ENCODE data around the gene ANKRD65.
"Not testable (repeated sequence)": the region's sequence is repeated elsewhere in the genome, so short reads cannot be mapped to it uniquely, and the experiment has no call there.

The ANKRD65 gene

DNA sequence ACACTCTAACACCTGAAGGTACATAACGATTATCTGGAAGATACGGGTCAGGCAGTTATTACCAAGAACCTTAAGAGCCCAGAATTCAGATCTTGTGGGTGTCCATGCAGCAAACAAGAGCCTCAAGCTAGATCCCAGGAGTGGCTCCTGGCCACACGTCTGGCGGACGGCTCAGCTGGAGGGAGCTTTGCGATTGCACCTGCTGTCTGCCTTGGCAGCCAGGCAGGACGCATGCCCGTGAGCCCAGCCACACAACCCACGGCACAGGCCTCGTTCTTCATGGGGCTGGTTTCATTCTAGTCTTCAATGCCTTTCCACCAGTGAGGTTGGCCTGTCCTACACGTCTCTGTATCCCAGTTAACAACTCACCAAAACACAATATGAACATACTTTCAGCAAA, 27.6 kb downstream of the ANKRD65 start:
- no peak for DNase-seq

DNA sequence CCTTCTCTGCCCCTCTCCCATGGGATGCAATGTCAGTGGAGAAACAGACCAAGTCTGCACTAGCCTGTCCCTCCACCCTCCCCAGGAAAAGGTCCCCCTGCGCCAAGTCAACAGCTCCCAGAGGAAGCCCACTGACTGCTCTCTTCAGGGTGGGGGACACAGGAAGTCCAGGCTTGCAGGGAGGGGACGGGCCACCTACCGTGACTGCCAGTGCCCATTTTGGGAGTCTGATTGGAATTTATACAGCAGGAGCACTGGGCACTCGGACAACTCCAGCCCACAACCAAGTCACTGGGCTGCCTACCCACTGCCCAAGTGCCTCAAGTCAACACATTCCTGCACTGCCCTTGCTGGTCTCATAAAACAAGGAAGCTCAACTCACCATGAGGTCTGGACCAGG, 28.1 kb downstream of the ANKRD65 start:
- no peak for DNase-seq

DNA sequence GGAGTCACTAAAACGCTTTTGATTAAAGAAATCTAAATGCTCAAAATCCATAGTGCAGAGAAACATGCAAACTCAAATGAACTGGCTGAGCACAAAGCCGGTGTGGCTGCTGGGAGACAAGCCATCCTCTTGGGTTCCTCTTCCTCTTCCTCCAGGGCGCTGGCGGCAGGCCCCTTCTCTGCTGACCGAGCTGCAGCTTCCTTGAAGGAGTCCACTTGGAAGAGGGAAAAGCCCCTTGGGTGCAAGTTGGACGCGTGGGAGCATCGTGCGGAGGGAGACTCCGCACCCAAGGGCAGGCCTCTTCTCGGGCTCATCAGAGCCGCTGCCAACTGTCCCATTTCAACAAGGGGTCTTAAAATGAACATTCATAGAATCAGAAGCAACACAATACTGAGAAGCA, 29.9 kb downstream of the ANKRD65 start:
- DNase-seq = no peak

DNA sequence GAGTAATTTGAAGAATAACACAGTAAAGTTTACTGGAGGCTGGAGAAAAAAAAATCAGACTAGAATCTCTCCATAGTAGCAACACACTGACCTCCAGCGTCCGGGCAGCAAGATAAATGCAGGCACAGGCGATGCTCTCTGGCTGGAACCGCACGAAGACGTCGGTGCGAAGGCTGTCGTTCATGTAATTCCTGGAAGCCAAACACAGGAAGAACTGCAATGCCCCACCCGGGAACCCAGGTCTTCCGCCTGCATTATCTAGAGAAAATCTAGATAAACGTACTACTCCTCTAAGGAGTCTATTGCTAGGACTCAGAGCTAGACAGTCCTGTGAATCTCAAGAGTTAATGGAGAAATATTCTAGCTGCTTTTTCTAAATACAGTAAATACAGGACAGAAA, 30.4 kb downstream of the ANKRD65 start:
- DNase-seq = no peak

DNA sequence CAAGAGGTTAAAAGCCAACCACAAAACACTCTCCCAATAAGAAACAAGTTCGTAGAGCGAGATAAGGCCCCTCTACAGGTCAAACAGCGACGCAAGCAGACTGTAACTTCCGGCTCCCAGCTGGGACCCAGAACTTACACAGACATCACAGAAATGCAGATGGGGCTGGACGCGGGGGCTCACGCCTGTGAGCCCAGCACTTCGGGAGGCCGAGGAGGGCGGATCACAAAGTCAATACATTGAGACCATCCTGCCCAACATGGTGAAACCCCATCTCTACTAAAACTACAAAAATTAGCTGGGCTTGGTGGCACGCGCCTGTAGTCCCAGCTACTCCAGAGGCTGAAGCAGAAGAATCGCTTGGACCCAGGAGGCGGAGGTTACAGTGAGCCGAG, 33.0 kb downstream of the ANKRD65 start:
- no peak for DNase-seq

DNA sequence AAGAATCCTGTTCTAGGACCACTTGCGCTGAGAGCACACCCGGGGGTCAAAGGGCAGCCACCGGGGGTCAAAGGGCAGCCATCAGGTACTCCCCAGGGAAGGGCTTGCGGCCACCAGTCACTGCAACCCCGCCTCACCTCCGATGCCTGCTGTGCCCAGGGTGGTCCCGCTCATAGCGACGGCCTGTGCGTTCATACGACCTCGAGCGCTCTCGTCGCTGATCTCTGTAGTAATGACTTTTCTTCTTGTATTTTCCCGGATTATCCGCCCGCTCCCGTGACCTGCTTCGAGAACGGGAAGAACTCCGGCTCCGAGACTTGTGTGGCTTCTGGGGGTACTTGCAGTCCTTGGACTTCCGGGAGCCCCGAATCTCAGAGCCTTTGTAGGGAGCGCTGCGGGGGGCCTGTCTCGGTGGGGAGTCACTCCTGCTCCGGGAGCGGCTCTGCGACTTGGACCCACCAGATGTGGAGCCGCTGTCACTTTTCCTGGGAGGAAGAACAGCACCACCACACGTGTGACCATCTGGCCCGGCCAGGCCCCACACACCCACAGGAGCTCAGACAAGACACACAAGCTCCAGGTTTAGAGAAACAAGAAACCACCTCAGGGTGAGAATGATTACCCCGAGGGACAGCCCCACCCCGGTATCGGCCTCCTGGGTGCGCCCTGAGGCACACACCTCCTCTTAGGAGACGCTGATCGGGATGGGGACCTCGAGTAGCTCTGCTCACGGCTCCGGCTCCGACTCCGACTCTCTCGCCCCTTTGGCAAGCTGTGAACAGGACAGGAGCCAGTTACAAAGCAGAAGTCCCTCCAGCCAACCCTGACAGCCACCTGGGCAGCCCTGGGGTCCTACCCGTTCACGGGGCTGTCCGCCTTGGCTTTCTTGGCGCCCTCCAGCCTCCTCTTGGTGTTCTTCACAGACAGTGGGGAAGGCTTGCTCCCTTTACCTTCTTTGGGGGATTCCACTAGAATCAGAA, 33.7 kb downstream of the ANKRD65 start:
- DNase-seq = no peak

DNA sequence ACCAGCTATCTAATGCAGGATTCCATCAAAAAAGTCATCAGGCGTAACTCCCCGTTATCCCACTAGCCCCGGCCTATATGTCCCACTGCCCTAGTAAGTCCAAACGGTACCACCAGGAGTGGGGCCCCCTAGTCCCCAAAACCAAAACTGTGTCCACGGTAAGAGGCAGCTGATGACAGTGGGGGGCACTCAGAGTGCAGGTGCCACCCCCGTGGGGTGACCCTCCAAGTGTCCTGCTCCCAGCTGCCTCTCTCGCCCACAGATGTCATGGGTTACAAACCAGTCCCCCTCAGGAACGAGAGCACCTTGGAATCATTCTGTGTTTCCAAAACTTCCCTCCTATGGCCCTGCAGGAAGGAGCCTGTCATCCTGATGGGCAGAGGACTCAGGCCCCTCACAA, 35.1 kb downstream of the ANKRD65 start:
- no peak for DNase-seq

DNA sequence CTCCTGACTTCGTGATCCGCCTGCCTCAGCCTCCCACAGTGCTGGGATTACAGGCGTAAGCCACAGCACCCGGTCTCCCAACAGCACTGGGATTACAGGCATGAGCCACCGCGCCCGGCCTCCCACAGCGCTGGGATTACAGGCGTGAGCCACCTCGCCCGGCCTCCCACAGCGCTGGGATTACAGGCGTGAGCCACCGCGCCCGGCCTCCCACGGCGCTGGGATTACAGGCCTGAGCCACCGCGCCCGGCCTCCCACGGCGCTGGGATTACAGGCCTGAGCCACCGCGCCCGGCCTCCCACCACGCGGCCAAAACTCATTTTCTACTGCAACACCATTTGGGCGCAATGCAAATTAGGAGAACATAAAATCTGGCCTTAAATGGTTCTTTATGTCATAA, 35.7 kb downstream of the ANKRD65 start:
- DNase-seq = not testable (repeated sequence)

DNA sequence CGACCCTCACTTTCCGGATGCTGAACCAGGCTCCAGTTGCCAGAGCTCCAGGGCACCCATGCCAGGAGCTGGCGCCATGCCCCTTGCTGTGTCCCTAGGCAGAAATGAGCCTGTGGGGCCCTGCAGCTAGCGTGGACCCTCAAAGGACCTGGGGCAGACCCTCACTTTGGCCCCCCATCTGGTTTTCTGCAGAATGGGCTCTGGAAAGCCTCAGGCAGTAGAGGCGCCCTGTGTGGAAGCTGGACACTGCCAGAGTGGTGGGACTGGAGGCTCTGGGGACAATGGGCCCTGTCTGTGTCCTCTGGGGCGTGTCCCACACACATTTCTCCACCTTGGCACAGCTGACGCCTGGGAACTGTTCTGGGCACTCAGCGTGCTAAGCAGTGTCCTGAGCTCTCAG, 39.8 kb downstream of the ANKRD65 start:
- no peak for DNase-seq

DNA sequence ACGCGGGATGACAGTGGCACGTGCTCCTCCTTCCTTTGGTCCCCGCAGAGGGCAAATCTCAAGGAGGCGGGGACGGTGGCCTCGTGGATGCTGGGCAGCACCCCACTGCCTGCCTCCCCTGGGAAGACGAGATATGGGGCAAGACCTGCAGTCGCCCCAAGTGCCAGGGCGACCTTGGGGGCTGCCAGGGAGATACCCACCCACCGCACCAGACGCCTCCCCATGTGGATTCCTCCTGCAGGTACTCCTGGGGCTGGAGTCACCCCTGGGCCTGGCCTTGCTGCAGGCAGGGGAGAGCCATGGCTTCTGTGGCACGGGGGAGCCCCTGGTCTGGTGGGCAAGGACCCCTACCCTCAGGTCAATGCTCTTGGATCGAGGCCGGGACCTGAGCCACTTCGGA, 40.2 kb downstream of the ANKRD65 start:
- no peak for DNase-seq

DNA sequence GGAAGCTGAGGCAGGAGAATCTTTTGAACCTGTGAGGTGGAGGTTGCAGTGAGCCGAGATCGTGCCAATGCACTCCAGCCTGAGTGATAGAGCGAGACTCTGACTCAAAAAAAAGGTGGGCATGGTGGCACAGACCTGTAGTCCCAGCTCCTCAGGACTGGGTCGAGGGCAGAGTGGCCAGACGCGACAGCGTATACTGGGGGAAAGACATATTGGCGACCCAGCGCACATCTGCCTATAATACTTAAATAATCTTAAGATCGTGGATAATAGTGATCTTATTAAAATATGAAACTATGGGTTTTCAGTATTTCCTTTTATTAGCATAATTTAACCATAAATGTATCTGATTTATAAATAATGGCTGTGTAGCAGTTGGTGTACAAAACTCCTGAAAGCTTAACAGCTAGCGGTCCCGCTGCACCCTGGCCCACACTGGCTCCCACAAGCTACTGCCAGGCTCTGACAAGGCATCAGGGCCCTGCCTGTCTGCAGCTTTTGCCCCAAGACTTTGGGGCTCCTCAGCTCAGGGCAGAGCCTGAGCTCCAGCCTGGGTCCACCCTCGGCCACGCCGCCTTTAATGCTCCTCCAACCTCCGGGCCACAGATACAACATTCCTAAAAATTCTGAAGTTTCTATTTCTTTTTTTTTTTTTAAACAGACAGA, 43.4 kb downstream of the ANKRD65 start:
- DNase-seq = no peak

DNA sequence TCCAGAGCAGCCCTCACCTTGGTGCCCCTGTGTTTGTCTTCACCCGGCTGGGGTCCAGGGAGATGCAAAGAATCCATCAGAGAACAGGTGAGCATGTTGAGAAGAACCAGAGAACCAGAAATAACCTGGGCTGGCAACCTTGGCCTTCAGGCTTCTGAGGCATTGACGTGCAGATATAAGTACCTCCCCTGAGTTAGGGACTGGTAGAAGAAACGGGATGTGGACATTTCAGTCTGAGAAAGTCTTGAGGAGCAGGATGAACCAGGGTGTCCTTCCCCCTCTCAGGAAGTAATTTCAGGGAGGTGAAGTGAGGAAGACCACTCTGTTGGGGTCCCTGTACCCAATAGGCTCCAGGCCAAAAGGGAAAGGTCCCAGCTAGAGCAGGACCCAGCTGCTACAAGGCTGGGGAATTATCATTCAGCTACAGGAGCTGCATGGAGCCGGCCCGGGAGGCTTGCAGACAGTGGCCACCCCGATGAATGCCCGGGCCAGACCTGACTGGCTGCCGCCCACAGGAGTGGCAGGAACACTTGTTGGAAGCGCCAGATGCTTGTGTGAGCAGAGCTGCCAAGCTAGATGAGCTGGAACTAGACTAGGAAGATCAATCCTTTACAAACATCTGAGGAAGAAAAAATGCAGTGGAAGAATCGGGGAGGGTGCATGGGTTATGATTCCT, 44.4 kb downstream of the ANKRD65 start:
- DNase-seq = no peak

DNA sequence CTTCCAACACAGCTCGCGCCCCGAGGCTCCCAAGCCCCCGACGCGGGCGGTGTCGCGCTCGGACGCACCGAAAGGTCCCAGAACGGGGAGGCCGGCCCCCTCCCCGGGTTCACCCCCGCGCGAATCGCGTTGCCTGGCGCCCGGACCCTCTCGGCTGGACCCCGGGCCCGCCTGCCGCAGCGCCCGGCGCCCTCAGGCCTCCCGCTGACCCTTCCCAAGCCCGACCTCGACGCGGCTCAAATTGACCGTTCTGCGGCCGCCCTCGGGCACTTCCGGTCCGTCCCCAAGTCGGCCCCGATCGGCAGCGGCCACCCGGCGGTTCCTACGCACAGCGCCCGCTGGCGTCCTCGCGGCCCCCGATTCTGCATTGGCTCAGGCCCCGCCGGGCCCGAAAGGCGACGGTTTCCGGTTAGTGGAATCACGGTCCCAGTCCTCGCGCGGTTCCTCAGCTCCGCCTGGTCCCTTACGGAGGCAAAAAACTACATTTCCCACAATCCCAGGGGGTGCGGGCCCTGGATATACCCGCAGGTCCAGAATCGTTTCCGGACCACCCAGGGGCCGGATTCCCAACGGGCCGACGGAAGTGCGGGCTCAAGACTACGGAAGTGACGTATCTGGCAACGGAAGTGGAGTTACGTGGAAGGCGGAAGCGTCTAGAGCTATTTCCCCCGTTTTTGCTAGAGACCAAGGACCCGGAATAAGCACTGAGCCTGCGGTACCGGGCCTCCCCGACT, 46.0 kb downstream of the ANKRD65 start, which contains the start of gene AURKAIP1:
TSS of gene AURKAIP1 (minus strand) at position 279 of the 734 bp plus-strand sequence. CDS start 451 bp downstream, outside the sequence.
- peak; percentile 98 for DNase-seq

DNA sequence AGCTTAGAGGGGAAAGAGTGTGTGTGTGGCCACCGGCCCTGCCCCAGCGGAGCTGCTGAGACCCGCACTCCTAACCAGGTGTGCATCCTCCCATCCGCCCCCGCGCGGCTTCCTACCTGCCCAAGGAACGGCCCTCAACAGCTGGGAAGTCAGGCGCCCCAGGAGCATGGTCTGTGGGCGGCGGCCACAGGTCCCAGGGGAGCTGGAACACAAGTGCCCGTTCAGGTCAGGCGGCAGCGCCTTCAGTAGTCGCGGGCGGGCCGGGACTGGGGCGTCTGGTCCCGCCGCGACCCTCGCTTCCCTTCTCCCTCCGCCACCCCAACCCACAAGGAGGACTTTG, 46.5 kb downstream of the ANKRD65 start:
- DNase-seq = no peak

DNA sequence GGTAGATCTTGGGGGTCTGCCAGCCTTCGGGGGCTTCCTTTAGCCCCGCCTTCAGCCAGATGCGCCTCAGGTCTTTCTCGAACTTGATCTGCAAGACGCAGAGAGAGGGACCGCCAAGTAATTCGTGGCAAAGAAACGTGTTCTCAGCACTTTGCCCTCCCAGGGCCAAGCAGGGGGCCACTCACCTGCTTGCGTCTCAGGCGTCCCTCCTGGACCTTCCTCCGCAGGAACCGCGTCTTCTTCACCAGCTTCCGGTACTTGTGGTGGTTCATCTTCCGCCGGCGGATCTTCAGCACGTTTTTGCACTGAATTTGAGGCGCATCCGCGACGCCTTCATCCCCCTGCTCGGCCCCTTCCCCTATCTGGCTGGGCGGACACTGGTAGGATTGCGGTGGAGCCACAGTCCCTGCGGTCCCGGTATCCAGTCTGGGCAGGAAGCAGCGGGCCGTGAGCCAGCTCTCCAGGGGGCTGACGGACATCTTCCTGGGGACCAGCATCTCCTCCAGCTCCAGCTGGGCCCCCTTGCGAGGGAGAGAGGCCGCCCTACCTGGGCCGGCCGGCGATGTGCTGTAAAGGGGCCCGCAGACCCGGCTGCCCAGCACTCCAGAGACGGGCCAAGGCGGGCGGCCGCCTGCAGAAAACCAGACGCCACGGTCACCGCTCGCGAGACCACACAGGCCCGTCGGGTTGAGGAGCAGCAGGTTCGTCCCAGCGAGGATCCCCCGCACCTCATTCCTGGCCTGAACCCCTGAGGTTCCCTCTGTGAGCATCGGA, 47.1 kb downstream of the ANKRD65 start:
- DNase-seq = no peak

DNA sequence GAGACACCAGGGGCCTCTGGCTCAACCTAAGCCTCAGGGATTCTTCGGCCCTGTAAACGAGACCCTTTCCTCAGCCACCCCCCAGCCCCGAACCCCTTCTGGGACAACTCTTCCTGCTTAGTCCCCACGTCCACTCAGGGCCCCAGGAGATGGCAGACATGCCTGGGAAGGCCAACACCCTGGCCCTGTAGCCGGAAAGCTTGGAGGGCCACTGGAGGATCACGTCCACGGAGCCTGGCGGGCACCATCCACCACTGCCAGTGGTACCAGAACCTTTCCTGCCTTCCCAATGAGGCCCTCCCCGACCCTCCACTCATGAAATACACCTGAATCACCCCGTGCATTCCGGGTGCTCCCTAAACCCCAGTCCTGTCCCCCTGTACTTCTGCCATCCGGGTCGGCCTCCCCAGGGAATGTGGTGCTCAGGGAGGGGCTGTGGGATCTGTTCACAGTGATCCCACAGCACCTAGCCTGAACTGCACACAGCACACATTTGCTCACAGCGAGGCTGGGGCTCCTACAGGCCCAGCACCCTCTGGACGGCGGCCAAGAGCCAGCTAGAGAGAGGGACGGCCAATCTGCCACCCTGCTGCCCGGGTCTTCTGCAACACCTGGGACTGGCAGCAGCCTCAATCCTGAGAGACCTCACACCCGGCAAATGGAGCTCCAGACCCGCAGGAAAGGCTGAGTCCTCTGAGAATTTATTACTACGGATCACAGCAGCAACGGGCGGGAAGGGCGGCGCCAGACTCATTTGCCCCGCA, 47.8 kb downstream of the ANKRD65 start:
- DNase-seq = no peak

DNA sequence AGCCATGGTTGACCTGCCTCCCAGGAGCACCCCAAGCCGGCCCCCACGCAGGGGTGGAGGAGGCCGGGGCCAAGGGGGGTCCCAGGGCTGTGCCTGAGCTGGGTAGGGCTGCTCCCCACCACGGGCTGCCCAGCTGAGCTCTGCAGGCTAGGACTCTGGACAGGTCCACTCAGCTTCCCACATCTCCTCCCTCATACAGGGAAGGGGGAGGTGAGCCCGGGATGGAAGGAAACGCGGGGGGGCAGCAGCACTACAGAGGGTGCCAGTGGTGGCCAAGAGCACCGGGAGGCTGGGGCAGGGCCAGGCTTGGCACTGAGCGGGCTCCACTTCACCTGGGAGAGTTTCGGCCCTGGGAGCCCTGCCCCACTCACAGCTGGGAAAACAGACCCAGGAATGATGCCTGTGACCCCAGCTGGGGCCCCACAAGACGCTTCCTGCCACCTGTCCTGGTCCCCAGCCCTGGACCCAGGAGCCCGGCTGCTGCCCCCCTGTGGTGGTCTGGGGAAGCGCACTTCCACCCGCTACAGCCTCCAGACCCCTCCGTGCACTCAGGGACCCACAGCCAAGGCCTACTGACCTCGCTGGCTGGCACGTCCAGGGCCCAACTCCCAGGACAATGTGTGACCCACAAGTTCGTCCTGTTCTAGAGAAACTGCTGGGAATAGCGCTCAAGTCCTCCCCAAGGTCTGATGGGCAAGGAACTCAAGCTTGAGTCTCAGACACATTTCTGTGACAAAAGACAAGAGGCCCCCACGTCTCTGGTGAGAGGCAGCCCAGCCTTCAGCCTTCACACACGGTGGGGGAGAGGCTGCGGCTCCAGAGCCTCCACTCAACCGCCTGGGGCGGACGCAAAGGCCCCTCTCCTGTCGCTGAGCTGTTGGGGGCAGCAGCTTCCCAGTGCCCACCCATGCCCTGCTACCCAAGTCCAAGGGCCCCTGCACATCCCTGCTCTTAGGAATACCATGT, 49.0 kb downstream of the ANKRD65 start:
- DNase-seq = no peak

DNA sequence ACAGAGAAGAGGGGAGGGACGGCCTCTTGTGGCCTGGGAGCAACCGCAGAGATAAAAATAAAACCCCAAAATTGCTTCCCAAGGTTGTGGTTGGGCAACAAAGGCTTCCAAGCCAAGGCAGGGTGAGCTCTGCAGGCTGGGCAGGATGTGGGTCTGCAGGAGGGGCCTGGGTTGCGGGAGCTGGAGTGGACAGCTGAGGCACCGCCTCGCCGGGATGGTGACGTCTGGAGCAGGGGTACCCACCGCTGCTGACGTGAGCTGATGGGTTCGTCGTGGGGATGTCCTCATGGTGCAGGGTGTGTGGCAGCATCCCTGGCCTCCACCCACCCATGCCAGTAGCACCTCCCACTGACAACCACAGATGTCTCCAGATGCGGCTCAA, 49.7 kb downstream of the ANKRD65 start:
- DNase-seq = no peak

DNA sequence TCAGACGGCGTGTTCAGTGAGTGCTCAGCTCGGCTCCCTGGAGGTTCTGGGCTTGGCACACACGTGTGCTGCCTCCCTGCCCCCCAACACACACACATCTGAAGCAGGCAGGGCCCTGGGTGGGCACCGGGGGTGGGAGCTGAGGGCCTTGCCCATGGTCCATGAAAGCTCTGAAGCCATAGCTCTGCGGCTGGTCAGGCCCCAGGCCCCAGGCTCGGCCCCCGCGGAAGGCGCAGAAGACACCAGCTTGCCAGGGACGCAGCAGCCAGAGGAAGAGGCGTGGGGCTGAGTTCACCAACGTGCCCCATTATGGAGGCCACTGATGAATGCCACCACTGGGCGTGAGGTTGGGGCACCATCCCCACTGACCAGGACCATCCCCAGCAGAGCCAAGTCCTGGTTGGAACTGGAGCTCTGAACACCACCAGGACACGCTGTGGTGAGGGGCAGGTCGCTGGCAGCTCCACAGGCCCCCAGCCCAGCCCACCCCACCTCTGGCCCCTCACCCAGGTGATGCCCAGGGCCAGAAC, 50.2 kb downstream of the ANKRD65 start:
- no peak for DNase-seq

DNA sequence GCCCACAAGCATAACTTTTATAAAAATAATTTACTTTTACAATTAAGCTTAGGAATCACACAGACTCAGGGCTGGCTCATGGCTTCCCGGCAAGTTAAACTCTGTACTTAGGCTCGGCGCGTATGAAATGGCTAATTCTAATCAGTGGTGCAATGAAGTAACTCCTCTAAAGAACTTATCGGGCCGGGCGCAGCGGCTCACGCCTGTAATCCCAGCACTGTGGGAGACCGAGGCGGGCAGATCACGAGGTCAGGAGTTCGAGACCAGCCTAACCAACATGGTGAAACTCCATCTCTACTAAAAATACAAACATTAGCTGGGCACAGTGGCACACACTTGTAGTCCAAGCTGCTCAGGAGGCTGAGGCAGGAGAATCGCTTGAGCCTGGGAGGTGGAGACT, 51.0 kb downstream of the ANKRD65 start:
- DNase-seq = not testable (repeated sequence)

Data from NCI-H748 treated with DMSO at 0.1 percent for 48 hours (cell line).